NCI-H460 (cell line): Measurements from ENCODE around the gene POU2F2. TPM values are rescaled to one million over a fixed set of nuclear protein-coding genes. Genes with fewer than 3 reads are reported as not detected.

ENCODE experiments used
- DNase-seq: peaks from one replicate; pipeline ENCODE4 v3.0.0-alpha.2; 2016; ENCODE audit warnings: low read depth; ENCODE audit errors: extremely low read depth
- polyA plus RNA-seq: library from polyadenylated mRNA; depleted of rRNA; stranded (reverse); fragments of >200 nt; gene quantifications from 2 replicates; pipeline ENCODE4 v1.2.3, GENCODE V29; 2014; cell fraction: nucleus; rRNA removed
- total RNA-seq: library from RNA; depleted of rRNA; stranded (reverse); fragments of >200 nt; shearing (Covaris generic); gene quantifications from 2 replicates; pipeline ENCODE4 v1.2.3, GENCODE V29; 2014; rRNA removed

POU2F2 gene
- 0.02 TPM in 1 of 2 replicates, not detected in the other for total RNA-seq
- not detected in 2 replicates for polyA plus RNA-seq

GRCh38 chr19:42132030-42132628, at the start of gene POU2F2:
TSS of gene POU2F2 (minus strand) at chr19:42132446. CDS start at chr19:42132411, 35 bp downstream.
- DNase-seq, result no peak

- no peak for DNase-seq
These were observed 46.8 kb upstream of the POU2F2 start for GRCh38 chr19:42178791-42179674.

GRCh38 chr19:42177686-42178019, 45.4 kb upstream of the POU2F2 start:
- DNase-seq, result no peak

GRCh38 chr19:42176990-42177685, 44.9 kb upstream of the POU2F2 start:
- DNase-seq, result peak; percentile 45

- DNase-seq, result no peak
These were observed 44.4 kb upstream of the POU2F2 start for GRCh38 chr19:42176649-42176989.

- no peak for DNase-seq
These were observed 43.9 kb upstream of the POU2F2 start for GRCh38 chr19:42175952-42176648.

GRCh38 chr19:42174958-42175734, 42.9 kb upstream of the POU2F2 start:
- no peak for DNase-seq

GRCh38 chr19:42174188-42174587, 41.9 kb upstream of the POU2F2 start:
- DNase-seq, result no peak

- no peak for DNase-seq
These were observed 41.4 kb upstream of the POU2F2 start for GRCh38 chr19:42173695-42174094.

- no peak for DNase-seq
These were observed 40.0 kb upstream of the POU2F2 start for GRCh38 chr19:42172261-42172660.

- DNase-seq, result no peak
These were observed 38.5 kb upstream of the POU2F2 start for GRCh38 chr19:42170715-42171114.

GRCh38 chr19:42169486-42170413, 37.5 kb upstream of the POU2F2 start:
- DNase-seq, result no peak

- DNase-seq, result no peak
These were observed 36.0 kb upstream of the POU2F2 start for GRCh38 chr19:42168206-42168605.

GRCh38 chr19:42166316-42166715, 34.1 kb upstream of the POU2F2 start:
- DNase-seq, result no peak

GRCh38 chr19:42165146-42165545, 32.9 kb upstream of the POU2F2 start:
- DNase-seq, result no peak

GRCh38 chr19:42161616-42162263, 29.5 kb upstream of the POU2F2 start:
- DNase-seq, result no peak

GRCh38 chr19:42159942-42160341, 27.7 kb upstream of the POU2F2 start:
- DNase-seq, result no peak

GRCh38 chr19:42158926-42159325, 26.7 kb upstream of the POU2F2 start:
- DNase-seq, result no peak

- DNase-seq, result no peak
These were observed 24.3 kb upstream of the POU2F2 start for GRCh38 chr19:42156571-42156970.
